Karpas-422 (cell line): Measurements from ENCODE around the gene CLDN24. TPM values are rescaled to one million over a fixed set of nuclear protein-coding genes. Genes with fewer than 3 reads are reported as not detected.

Experiments
- DNase-seq: peaks from one replicate; pipeline ENCODE4 v3.0.0-alpha.2; 2015
- H2AFZ ChIP-seq: fragments of 200-600 bp; sonication (generic); 2 replicates; pipeline ENCODE4 v1.6.1; 2014; ENCODE audit warnings: antibody characterized with exemption, low read length, mixed read lengths
- H3K27ac ChIP-seq: fragments of 200-600 bp; sonication (generic); 2 replicates; pipeline ENCODE4 v1.5.1; 2014; ENCODE audit warnings: mild to moderate bottlenecking, low read length, moderate library complexity
- H3K27me3 ChIP-seq: fragments of 200-600 bp; sonication (generic); 2 replicates; pipeline ENCODE4 v1.6.1; 2014; ENCODE audit warnings: low read length, mixed read lengths
- H3K36me3 ChIP-seq: fragments of 200-600 bp; sonication (generic); 2 replicates; pipeline ENCODE4 v1.6.1; 2014; ENCODE audit warnings: low read length, mixed read lengths; ENCODE audit not compliant: insufficient read depth
- H3K4me1 ChIP-seq: fragments of 200-600 bp; sonication (generic); 2 replicates; pipeline ENCODE4 v1.6.1; 2014; ENCODE audit warnings: mild to moderate bottlenecking, low read length, mixed read lengths
- H3K4me2 ChIP-seq: fragments of 200-600 bp; sonication (generic); 2 replicates; pipeline ENCODE4 v1.6.1; 2014; ENCODE audit warnings: low read length, low read depth, mild to moderate bottlenecking; ENCODE audit not compliant: poor library complexity, severe bottlenecking
- H3K4me3 ChIP-seq: fragments of 200-600 bp; sonication (generic); 2 replicates; pipeline ENCODE4 v1.5.1; 2014; ENCODE audit warnings: mild to moderate bottlenecking, antibody characterized with exemption, low read length, mixed read lengths
- H3K79me2 ChIP-seq: fragments of 200-600 bp; sonication (generic); 2 replicates; pipeline ENCODE4 v1.6.1; 2014; ENCODE audit warnings: mild to moderate bottlenecking, low read length, mixed read lengths
- H3K9ac ChIP-seq: fragments of 200-600 bp; sonication (generic); 2 replicates; pipeline ENCODE4 v1.6.0; 2014; ENCODE audit warnings: low read length
- H3K9me2 ChIP-seq: fragments of 200-600 bp; sonication (generic), shearing (Covaris generic); replicated peaks from 2 replicates; pipeline ENCODE4 v1.6.0; 2014; ENCODE audit warnings: mild to moderate bottlenecking, low read length, moderate library complexity; ENCODE audit not compliant: insufficient read depth
- H3K9me3 ChIP-seq: fragments of 300-700, 200-600 bp; sonication (generic); 2 replicates; pipeline ENCODE4 v1.6.1; 2014; ENCODE audit warnings: low read length, mixed read lengths
- H4K20me1 ChIP-seq: fragments of 200-600 bp; sonication (generic); 2 replicates; pipeline ENCODE4 v1.6.1; 2014; ENCODE audit warnings: mild to moderate bottlenecking, antibody characterized with exemption, low read length, low read depth; ENCODE audit not compliant: insufficient read depth
- total RNA-seq: library from RNA; depleted of rRNA; stranded (reverse); fragments of >200 nt; shearing (Covaris generic); gene quantifications from 2 replicates; pipeline ENCODE4 v1.2.3, GENCODE V29; 2014; ENCODE audit warnings: low replicate concordance

CLDN24 gene
- total RNA-seq, 1 experiment from 2014 or later: not detected

DNA sequence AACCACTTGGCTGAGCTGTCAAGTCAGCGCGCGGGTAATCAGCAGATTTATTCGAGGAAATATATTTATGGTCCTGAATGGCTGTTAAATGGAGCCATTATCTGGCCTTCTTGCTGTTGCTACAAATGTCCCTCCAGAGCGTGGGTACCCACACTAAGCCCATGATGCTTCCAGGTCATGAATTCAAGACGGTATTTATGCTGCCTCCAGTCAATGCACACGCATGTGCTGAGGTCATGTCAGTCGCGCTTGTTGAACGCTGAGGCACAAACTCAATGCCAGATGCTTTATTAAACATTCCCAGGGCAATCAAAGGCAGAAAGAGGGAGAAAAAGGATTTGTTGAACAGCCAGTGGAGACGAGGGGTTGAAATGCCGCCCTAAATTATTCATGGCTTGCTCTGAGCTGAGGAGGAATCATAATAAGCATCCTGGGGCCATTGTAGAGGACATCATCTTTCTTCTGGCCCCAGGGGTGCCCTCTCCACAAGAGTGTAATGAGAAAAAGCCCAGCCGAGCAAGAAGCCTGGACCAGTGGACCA, 36.1 kb upstream of the CLDN24 start:
- Histone ChIP-seq H3K36me3 (no peaks in the 10 kb centered on the region), H3K27ac (no peak overlapping the region), H4K20me1 (no peaks in the 10 kb centered on the region), H3K4me1 (no peaks in the 10 kb centered on the region), H3K9ac (no peak overlapping the region), H3K9me3 (no peaks in the 10 kb centered on the region), H3K27me3 (no peaks in the 10 kb centered on the region), H3K79me2 (no peaks in the 10 kb centered on the region), H2AFZ (no peak overlapping the region), H3K4me3 (no peak overlapping the region), H3K4me2 (no peak overlapping the region), H3K9me2 (no peaks in the 10 kb centered on the region)
- no peak for DNase-seq

DNA sequence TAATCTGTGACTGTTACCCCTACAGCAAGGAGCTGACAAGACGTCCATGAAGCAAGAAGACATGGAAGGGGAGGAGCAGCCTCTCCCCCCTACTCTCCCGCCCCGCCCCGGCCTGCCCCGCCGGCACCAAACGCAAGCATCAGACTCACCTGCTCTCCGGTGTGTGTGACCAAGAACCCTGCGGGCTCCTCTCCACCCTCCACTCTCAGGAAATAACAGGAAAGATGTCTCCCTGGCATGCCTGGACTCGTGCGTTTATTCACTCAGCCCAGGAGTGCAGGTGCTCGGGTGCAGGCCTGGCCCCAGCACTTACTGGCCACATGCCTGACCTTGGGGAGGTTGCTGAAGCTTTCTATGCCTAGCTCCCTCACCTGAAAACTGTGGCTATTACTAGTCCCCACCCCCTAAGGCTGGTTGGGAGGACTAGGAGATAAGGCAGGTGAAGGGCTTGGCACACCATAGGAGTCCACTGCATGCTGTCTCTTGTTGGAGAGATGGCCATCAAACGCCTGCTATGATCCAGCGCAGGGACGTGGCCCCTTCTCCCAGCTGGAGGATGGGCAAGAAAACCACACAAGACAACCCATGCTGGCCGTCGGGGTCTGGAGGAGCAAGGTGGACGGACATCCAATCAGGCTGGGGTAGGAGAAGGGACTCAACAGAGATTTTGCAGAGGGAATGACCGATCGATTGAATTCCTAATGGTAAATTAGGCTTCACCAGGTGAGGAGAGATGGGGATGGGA, 34.9 kb upstream of the CLDN24 start:
- no peak for DNase-seq
- no peaks in the 10 kb centered on the region for H3K9me2 ChIP-seq
- no peaks in the 10 kb centered on the region for H3K4me1 ChIP-seq
- no peak overlapping the region for H3K27ac ChIP-seq
- no peaks in the 10 kb centered on the region for H3K27me3 ChIP-seq
- no peaks in the 10 kb centered on the region for H3K79me2 ChIP-seq
- H4K20me1 ChIP-seq: no peaks in the 10 kb centered on the region
- H3K9me3 ChIP-seq: no peaks in the 10 kb centered on the region
- H3K4me3 ChIP-seq: no peak overlapping the region
- no peaks in the 10 kb centered on the region for H3K36me3 ChIP-seq
- H2AFZ ChIP-seq: no peak overlapping the region
- no peak overlapping the region for H3K9ac ChIP-seq
- no peak overlapping the region for H3K4me2 ChIP-seq

DNA sequence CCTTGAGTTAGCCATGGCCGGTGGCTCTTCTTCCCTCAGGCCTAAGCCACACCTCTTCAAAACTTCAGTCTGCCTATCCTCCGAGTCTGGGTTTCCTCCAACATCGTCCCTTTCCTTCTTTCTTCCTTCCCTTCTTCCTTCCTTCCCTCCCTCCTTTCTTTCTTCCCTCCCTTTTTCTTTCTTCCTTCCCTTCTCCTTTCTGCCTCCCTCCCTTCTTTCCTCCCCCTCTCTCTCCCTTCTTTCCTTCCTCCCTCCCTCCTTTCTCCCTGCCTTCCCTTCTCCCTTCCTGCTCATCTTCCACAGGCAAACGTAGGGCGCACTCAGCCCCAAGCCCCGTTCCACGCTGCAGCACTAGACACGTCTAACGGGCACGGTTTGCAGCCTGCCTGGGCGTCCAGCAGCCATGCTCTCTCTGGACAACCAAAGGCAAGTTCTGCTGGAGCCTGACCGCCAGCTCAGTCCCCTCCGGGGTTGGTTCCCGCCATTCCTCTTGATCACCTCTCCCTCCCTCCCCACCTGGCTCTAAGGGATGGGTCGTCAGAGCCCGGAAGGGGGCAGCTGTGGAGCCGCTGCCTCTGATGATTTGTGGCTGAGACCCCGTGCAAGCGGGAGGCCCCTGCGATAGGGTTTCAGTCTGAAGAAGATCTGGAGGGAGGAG, 34.1 kb upstream of the CLDN24 start:
- DNase-seq: no peak
- Histone ChIP-seq H3K27ac (no peak overlapping the region), H3K4me3 (no peak overlapping the region), H3K9me2 (no peaks in the 10 kb centered on the region), H3K9ac (no peak overlapping the region), H2AFZ (no peak overlapping the region), H3K36me3 (no peaks in the 10 kb centered on the region), H3K79me2 (no peaks in the 10 kb centered on the region), H3K4me1 (no peaks in the 10 kb centered on the region), H3K27me3 (no peaks in the 10 kb centered on the region), H3K9me3 (no peaks in the 10 kb centered on the region), H4K20me1 (no peaks in the 10 kb centered on the region), H3K4me2 (no peak overlapping the region)

DNA sequence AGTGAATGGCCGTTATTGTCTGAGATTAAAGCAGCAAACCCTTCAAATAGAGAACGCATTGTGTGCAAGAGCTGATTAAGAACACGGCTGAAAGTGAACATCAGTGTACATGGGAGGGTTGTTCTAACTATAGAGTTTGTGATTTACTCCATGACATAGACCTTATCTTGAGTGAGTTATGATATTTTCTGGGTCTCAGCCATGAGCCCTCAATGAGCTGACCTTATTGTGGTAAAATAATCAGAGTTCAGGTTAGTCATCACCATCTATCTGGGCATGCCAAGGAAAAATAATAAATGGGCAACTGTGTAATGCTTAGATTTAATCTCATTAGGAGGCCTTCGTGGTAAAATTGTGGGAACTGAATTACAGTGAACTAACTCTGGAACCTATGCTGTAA, 33.2 kb upstream of the CLDN24 start:
- no peaks in the 10 kb centered on the region for H3K79me2 ChIP-seq
- H3K4me3 ChIP-seq: no peak overlapping the region
- H3K27me3 ChIP-seq: no peaks in the 10 kb centered on the region
- no peaks in the 10 kb centered on the region for H3K9me2 ChIP-seq
- DNase-seq: no peak
- H2AFZ ChIP-seq: no peak overlapping the region
- no peaks in the 10 kb centered on the region for H3K4me1 ChIP-seq
- no peak overlapping the region for H3K4me2 ChIP-seq
- no peaks in the 10 kb centered on the region for H3K9me3 ChIP-seq
- H3K27ac ChIP-seq: no peak overlapping the region
- H3K9ac ChIP-seq: no peak overlapping the region
- no peaks in the 10 kb centered on the region for H3K36me3 ChIP-seq
- H4K20me1 ChIP-seq: no peaks in the 10 kb centered on the region

DNA sequence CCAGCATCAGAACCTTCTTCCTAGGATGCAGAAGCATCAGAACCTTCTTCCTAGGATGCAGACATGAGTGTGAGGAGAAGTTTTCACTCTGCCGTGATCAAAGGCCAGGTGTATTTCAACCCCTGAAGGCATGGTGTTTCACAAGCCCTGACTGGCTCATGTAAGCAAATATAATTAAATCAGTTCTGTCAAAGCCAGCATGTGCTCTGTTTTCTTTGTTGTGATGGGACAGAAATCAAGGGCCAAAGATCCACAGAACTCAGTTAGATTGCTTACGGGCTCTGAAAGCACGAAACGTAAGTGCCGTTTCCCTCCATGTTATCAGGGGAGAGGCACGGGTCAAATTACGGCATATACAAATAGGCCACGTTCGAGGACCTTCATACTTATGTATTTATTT, 32.0 kb upstream of the CLDN24 start:
- Histone ChIP-seq H3K9ac (no peak overlapping the region), H3K27me3 (no peaks in the 10 kb centered on the region), H3K79me2 (no peaks in the 10 kb centered on the region), H3K9me3 (no peaks in the 10 kb centered on the region), H3K4me1 (no peaks in the 10 kb centered on the region), H3K9me2 (no peaks in the 10 kb centered on the region), H3K4me3 (no peak overlapping the region), H2AFZ (no peak overlapping the region), H3K4me2 (no peak overlapping the region), H4K20me1 (no peaks in the 10 kb centered on the region), H3K27ac (no peak overlapping the region), H3K36me3 (no peaks in the 10 kb centered on the region)
- DNase-seq: no peak

DNA sequence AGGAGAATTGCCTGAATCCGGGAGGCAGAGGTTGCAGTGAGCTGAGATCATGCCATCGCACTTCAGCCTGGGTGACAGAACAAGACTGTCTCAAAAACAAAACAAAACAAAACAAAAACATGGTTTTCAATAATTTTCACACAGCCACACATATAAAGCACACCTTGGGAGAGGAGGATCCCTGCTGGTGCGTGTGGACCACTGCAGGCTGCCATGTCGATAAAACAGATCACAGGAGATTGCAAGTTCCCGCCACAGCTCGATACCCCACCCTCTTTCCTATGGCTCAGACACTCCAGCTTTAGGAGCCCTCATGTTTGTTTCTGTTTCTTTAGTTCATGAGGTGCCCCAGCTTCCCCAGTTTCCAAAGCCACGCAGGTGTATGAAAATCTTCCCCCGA, 31.3 kb upstream of the CLDN24 start:
- no peak for DNase-seq
- Histone ChIP-seq H4K20me1 (no peaks in the 10 kb centered on the region), H3K36me3 (no peaks in the 10 kb centered on the region), H3K79me2 (no peaks in the 10 kb centered on the region), H3K4me1 (no peaks in the 10 kb centered on the region), H3K4me3 (no peak overlapping the region), H3K9me3 (no peaks in the 10 kb centered on the region), H3K27ac (no peak overlapping the region), H3K9me2 (no peaks in the 10 kb centered on the region), H2AFZ (no peak overlapping the region), H3K27me3 (no peaks in the 10 kb centered on the region), H3K9ac (no peak overlapping the region), H3K4me2 (no peak overlapping the region)

DNA sequence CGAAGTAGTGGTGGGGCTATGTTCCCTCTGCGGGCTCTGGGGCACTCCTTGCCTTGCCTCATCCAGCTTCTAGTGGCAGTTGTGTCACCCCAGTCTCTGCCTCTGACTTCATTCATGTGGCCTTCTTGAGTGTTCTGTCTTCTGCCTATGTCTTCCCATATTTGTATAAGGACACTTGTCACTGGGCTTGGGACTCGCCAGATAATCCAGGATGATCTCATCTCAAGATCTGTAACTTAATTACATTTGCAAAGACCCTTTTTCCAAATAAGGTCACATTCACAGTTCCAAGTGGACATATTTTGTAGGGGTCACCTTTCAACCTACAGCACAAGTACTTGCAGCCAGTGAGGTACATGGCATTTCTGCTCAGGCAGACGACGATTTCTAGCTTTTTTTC, 30.3 kb upstream of the CLDN24 start:
- H3K9me3 ChIP-seq: no peaks in the 10 kb centered on the region
- H3K79me2 ChIP-seq: no peaks in the 10 kb centered on the region
- no peak overlapping the region for H2AFZ ChIP-seq
- no peak overlapping the region for H3K4me3 ChIP-seq
- H3K4me1 ChIP-seq: no peaks in the 10 kb centered on the region
- DNase-seq: no peak
- no peak overlapping the region for H3K27ac ChIP-seq
- no peak overlapping the region for H3K9ac ChIP-seq
- H3K4me2 ChIP-seq: no peak overlapping the region
- H3K27me3 ChIP-seq: no peaks in the 10 kb centered on the region
- no peaks in the 10 kb centered on the region for H3K9me2 ChIP-seq
- H4K20me1 ChIP-seq: no peaks in the 10 kb centered on the region
- no peaks in the 10 kb centered on the region for H3K36me3 ChIP-seq

DNA sequence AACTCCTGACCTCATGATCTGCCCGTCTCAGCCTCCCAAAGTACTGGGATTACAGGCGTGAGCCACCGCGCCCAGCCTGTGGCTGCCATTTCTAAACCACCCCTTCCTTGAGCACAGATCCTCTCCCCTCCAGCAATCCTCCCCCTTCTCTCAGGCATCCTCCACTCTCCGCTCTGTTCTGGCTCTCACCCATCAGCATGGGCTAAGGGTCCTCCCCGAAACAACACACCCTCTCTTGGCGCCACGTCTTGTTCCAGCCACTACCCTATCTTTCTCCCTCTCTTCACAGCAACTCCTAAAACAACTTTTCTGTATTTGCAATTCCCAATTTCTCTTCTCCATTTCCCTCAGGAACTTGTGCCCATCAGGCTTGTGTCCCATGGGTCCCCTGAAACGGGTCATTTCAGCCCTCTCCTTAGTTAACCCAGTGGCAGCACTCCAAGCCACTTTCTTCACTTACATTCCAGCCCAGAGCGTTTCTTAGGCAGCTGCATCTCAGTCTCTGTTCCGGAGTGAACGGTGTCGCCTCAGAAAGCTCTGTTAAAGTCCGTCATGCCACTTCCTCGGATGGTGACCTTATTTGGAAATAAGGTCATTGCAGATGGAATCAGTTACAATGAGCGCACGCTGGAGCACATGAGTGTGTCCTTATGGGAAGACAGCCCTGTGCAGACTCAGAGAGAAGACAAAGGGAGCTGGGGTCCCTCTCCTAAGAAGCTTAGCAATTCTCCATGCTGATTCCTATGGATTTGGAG, 28.3 kb upstream of the CLDN24 start:
- Histone ChIP-seq H3K27me3 (no peaks in the 10 kb centered on the region), H3K4me2 (no peak overlapping the region), H3K36me3 (no peaks in the 10 kb centered on the region), H3K9me2 (no peaks in the 10 kb centered on the region), H3K9me3 (no peaks in the 10 kb centered on the region), H2AFZ (no peak overlapping the region), H3K27ac (no peak overlapping the region), H3K9ac (no peak overlapping the region), H4K20me1 (no peaks in the 10 kb centered on the region), H3K4me1 (no peaks in the 10 kb centered on the region), H3K4me3 (no peak overlapping the region), H3K79me2 (no peaks in the 10 kb centered on the region)
- no peak for DNase-seq
